Breast epithelium (tissue), 3 donors: Measurements from ENCODE around the gene ISOC1.

Source experiments
- POLR2A ChIP-seq: fragments of 450-650 bp; IDR thresholded peaks from one replicate; pipeline ENCODE4 v1.6.1; 2016; ENCODE audit warnings: antibody characterized with exemption, mild to moderate bottlenecking, moderate library complexity
- TF ChIP-seq, protein P1 (sequence below), 3 donors: fragments of 450-650 bp; IDR thresholded peaks; one replicate each; pipeline ENCODE4 v1.5.1; 2016 to 2017; ENCODE audit warnings: antibody characterized with exemption in 3 of 3, mild to moderate bottlenecking in 3 of 3, moderate library complexity in 3 of 3

DNA sequence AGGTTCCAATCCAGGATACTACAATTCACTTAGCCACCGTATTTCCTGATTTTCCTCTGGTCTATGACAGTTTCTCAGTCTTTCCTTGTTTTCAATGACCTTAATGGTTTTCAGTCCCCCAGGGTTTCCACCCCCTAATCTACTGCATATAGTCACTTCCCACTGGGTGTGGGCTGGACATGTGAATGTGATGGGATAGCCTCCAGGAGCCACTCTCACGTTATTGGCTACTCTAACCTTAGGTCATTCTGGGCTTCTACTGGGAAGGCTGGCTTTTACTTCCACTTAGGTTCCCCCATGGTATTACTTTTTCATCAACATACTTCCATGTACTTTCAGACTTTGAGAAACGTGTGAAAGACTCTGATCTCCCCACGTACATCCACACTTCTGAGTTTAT lies 46.5 kb downstream of the ISOC1 start:
- TF ChIP-seq, protein P1, sequence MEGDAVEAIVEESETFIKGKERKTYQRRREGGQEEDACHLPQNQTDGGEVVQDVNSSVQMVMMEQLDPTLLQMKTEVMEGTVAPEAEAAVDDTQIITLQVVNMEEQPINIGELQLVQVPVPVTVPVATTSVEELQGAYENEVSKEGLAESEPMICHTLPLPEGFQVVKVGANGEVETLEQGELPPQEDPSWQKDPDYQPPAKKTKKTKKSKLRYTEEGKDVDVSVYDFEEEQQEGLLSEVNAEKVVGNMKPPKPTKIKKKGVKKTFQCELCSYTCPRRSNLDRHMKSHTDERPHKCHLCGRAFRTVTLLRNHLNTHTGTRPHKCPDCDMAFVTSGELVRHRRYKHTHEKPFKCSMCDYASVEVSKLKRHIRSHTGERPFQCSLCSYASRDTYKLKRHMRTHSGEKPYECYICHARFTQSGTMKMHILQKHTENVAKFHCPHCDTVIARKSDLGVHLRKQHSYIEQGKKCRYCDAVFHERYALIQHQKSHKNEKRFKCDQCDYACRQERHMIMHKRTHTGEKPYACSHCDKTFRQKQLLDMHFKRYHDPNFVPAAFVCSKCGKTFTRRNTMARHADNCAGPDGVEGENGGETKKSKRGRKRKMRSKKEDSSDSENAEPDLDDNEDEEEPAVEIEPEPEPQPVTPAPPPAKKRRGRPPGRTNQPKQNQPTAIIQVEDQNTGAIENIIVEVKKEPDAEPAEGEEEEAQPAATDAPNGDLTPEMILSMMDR (IDR thresholded peaks at IDR 0.05): no peak
- TF ChIP-seq POLR2A: no peak
